OCI-LY7 (cell line): Measurements from ENCODE around the gene ZNF79. TPM values are rescaled to one million over a fixed set of nuclear protein-coding genes. Genes with fewer than 3 reads are reported as not detected.

Experiments used
- BruUV-seq: library from RNA; stranded (reverse); fragments of 400-500 nt; replicated peaks from 2 replicates; lab custom pipeline; 2021; lab: Mats Ljungman, UMichigan
- CTCF ChIA-PET: fragments of 300-600 bp; sonication (Branson Sonifier 250); formaldehyde crosslinking; loops from one replicate; lab custom pipeline; 2022; ENCODE audit warnings: antibody characterized with exemption; ENCODE audit not compliant: unreplicated experiment; lab: Charles Lee
- POLR2A ChIA-PET: fragments of 300-600 bp; sonication (Branson Sonifier 250); formaldehyde crosslinking; loops from one replicate; lab custom pipeline; 2022; ENCODE audit warnings: antibody characterized with exemption; lab: Charles Lee
- DNase-seq: peaks from one replicate; pipeline ENCODE4 v3.0.0-alpha.2; 2015; ENCODE audit warnings: low spot score
- H2AFZ ChIP-seq: fragments of 200-600 bp; sonication (generic), shearing (Covaris generic); 2 replicates; pipeline ENCODE4 v1.6.1; 2014; ENCODE audit warnings: mild to moderate bottlenecking, antibody characterized with exemption, low read length, moderate library complexity
- H3K27ac ChIP-seq: fragments of 200-600 bp; sonication (generic); 2 replicates; pipeline ENCODE4 v1.5.1; 2014; ENCODE audit warnings: mixed run types, low read depth, mild to moderate bottlenecking, moderate library complexity, low read length, inconsistent platforms; ENCODE audit not compliant: poor library complexity, severe bottlenecking
- H3K36me3 ChIP-seq: fragments of 200-600 bp; sonication (generic); 2 replicates; pipeline ENCODE4 v1.6.1; 2014; ENCODE audit warnings: mild to moderate bottlenecking, antibody characterized with exemption, low read length, moderate library complexity, mixed read lengths; ENCODE audit not compliant: insufficient read depth
- H3K4me1 ChIP-seq: fragments of 200-600 bp; sonication (generic); 2 replicates; pipeline ENCODE4 v1.5.1; 2014; ENCODE audit warnings: mild to moderate bottlenecking, low read length; ENCODE audit not compliant: insufficient read depth, poor library complexity, severe bottlenecking
- H3K4me2 ChIP-seq: fragments of 200-600 bp; sonication (generic); 2 replicates; pipeline ENCODE4 v1.6.1; 2014; ENCODE audit warnings: mild to moderate bottlenecking, low read length
- H3K4me3 ChIP-seq: fragments of 200-600 bp; sonication (generic); 2 replicates; pipeline ENCODE4 v1.5.1; 2014; ENCODE audit warnings: mild to moderate bottlenecking, low read depth, low read length; ENCODE audit not compliant: poor library complexity, severe bottlenecking
- H3K79me2 ChIP-seq: fragments of 200-600 bp; sonication (generic); 2 replicates; pipeline ENCODE4 v1.6.1; 2016; ENCODE audit warnings: low read depth, mild to moderate bottlenecking, low read length, moderate library complexity, mixed read lengths; ENCODE audit not compliant: insufficient read depth
- H3K9me2 ChIP-seq: fragments of 200-600 bp; sonication (generic); 2 replicates; pipeline ENCODE4 v1.6.1; 2016; ENCODE audit warnings: mild to moderate bottlenecking, low read length, mixed read lengths; ENCODE audit not compliant: insufficient read depth
- H3K9me3 ChIP-seq: fragments of 200-600 bp; sonication (generic); 2 replicates; pipeline ENCODE4 v1.6.1; 2014; ENCODE audit warnings: mild to moderate bottlenecking, mixed run types, low read length, mixed read lengths
- H4K20me1 ChIP-seq: fragments of 200-600 bp; sonication (generic); 2 replicates; pipeline ENCODE4 v1.6.1; 2014; ENCODE audit warnings: mild to moderate bottlenecking, antibody characterized with exemption, low read length, moderate library complexity, mixed read lengths; ENCODE audit not compliant: insufficient read depth
- CTCF ChIP-seq: fragments of 200-600 bp; sonication (generic); conservative IDR thresholded peaks from 2 replicates; pipeline ENCODE4 v1.5.1; 2014; ENCODE audit warnings: mild to moderate bottlenecking, antibody characterized with exemption, low read length, moderate library complexity, mixed read lengths
- EZH2phosphoT487 ChIP-seq: fragments of 200-600 bp; sonication (generic); IDR thresholded peaks from 2 replicates; pipeline ENCODE4 v1.6.1; 2018; ENCODE audit warnings: low read depth, borderline replicate concordance, mild to moderate bottlenecking, mixed run types, antibody characterized with exemption, low read length, moderate library complexity, mixed read lengths
- intact Hi-C: fragments of 100-400 bp; cut with micrococcal nuclease; formaldehyde crosslinking; loops from one replicate; pipeline ENCODE4 v1.10.0; 2022; ENCODE audit not compliant: unreplicated experiment
- total RNA-seq, 2 experiments: library from RNA; depleted of rRNA in 1 of 2; stranded (reverse); fragments of >200 nt in 1 of 2; shearing (Covaris generic) in 1 of 2; gene quantifications; 2 replicates each; pipeline ENCODE4 v1.2.3, GENCODE V29; 2014 to 2022

ZNF79 gene
- total RNA-seq, 2 experiments from 2014 or later, result 9.4 to 14.9 TPM

- intact Hi-C loops, result no loop called here
- peaks cover 26% of the 10 kb centered on the region; the same call in 1 of the 2 replicates for H3K79me2 ChIP-seq
- no peak overlapping the region for H3K4me3 ChIP-seq
- CTCF ChIA-PET, result no interaction called here
- no peak overlapping the region for H3K4me2 ChIP-seq
- DNase-seq, result no peak
- POLR2A ChIA-PET, result interaction anchor here (0.9 kb wide), 1 partner anchor 144 kb away, joined by 3 read pairs; no protein-coding TSS in a partner anchor
- H3K4me1 ChIP-seq, result peaks cover 21% of the 10 kb centered on the region
- no peak overlapping the region for H2AFZ ChIP-seq
- H4K20me1 ChIP-seq, result no peaks in the 10 kb centered on the region
- no peak overlapping the region for H3K27ac ChIP-seq
- TF ChIP-seq CTCF, result no peak
- BruUV-seq, result no TSS peak
- H3K9me3 ChIP-seq, result no peaks in the 10 kb centered on the region
- H3K36me3 ChIP-seq, result no peaks in the 10 kb centered on the region
- no peaks in the 10 kb centered on the region for H3K9me2 ChIP-seq
These were observed 3.1 kb upstream of the ZNF79 start for GRCh38 chr9:127421057-127421456.

DNA sequence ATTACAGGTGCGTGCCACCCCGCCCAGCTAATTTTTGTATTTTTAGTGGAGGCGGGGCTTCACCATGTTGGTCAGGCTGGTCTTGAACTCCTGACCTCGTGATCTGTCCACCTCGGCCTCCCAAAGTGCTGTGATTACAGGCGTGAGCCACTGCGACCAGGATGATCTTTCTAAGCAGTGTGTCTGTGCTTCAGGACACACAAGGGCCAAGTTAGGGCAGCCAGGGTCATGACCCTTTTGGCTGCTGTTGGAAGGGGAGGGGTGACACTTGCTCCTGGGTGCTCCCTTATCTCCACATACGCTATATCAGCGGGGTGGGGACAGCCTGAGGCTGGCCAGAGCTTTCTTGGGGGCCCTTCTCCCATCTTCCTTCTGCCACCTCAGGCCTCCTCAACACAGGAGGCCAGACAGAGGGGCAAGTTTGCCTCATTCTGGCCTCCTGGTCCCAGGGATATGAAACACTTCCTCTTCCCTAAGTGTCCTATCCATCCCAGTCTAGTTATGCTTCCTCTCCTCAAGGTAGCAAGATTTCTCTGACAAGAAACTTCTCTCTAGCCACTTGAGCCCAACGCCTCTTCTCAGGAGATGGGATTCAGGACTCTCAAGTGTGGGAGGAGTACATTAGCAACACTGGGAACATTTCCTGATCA is 1.9 kb upstream of the ZNF79 start:
- Histone ChIP-seq H2AFZ (no peak overlapping the region), H3K9me2 (no peaks in the 10 kb centered on the region), H3K9me3 (no peaks in the 10 kb centered on the region), H4K20me1 (no peaks in the 10 kb centered on the region), H3K4me1 (peaks cover 22% of the 10 kb centered on the region), H3K79me2 (peaks cover 36% of the 10 kb centered on the region; the same call in 1 of the 2 replicates), H3K36me3 (peaks cover 7% of the 10 kb centered on the region), H3K4me2 (peak overlapping the region; percentile 97), H3K4me3 (peak overlapping the region; percentile 84), H3K27ac (no peak overlapping the region)
- ChIA-PET POLR2A (interaction anchor here (0.9 kb wide), 1 partner anchor 145 kb away, joined by 3 read pairs; no protein-coding TSS in a partner anchor), CTCF (no interaction called here)
- TF ChIP-seq CTCF (no peak), EZH2phosphoT487 (no peak)
- no peak for DNase-seq
- BruUV-seq, result no TSS peak
- intact Hi-C loops, result no loop called here

DNA sequence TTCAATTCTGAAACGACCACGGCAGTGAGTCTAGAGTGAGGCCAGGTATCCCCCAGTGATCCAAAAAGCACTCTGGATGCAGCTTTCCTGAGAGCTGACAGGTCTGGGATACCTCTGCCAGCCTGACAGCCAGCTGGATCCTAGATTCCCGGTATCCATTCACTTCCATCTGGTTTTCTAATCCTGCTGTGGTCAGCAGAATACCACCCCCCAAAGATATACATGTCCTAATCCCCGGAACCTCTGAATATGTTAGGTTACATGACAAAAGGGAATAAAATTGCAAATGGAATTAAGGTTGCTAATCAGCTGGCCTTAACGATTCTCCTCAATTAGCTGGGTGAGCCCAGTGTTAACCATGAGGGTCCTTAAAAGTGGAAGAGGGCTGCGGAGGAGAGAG is 1.4 kb upstream of the ZNF79 start:
- no peak overlapping the region for H2AFZ ChIP-seq
- H3K4me3 ChIP-seq, result peak overlapping the region; percentile 84
- POLR2A ChIA-PET, result interaction anchor here (1.0 to 1.3 kb wide), 2 partner anchors 26 to 33 kb away, joined by 3 to 5 read pairs; partner anchors contain the start of gene SLC2A8
- CTCF ChIA-PET, result no interaction called here
- H3K4me1 ChIP-seq, result peaks cover 22% of the 10 kb centered on the region
- H3K4me2 ChIP-seq, result peak overlapping the region; percentile 97
- H4K20me1 ChIP-seq, result no peaks in the 10 kb centered on the region
- no peaks in the 10 kb centered on the region for H3K9me2 ChIP-seq
- no peak for DNase-seq
- BruUV-seq, result no TSS peak
- H3K79me2 ChIP-seq, result peaks cover 36% of the 10 kb centered on the region; the same call in 1 of the 2 replicates
- H3K9me3 ChIP-seq, result no peaks in the 10 kb centered on the region
- peaks cover 7% of the 10 kb centered on the region for H3K36me3 ChIP-seq
- TF ChIP-seq EZH2phosphoT487, result no peak
- no peak for TF ChIP-seq CTCF
- intact Hi-C loops, result no loop called here
- H3K27ac ChIP-seq, result no peak overlapping the region
